Measurements from ENCODE around the gene GPR139. TPM values are rescaled to one million over a fixed set of nuclear protein-coding genes. Genes with fewer than 3 reads are reported as not detected.

The GPR139 gene
- not detected in 2 replicates for total RNA-seq

- Mint-ChIP-seq H3K27me3 (peaks cover 25% of the 10 kb centered on the region), H3K4me3 (no peak within 1 kb of the TSS), H3K27ac (no peak within 1 kb of the TSS), H3K4me1 (no peaks in the 10 kb centered on the region), H3K9me3 (peaks cover 5% of the 10 kb centered on the region), H3K36me3 (ENCODE audit: low read depth) (no peaks in the 10 kb centered on the region)
- DNase-seq = no peak
- ChIA-PET POLR2A (no interaction called here), CTCF (no interaction called here)
- no peak for ATAC-seq (ENCODE audit: low read depth)
- no peak for TF ChIP-seq CTCF (IDR thresholded peaks at IDR 0.05)
- intact Hi-C loops (cut with micrococcal nuclease) = no loop called here
Measured at GRCh38 chr16:20073203-20074098, at the start of gene GPR139. TSS of gene GPR139 (minus strand) at chr16:20073890. CDS start at chr16:20073616, 274 bp downstream.

- POLR2A ChIA-PET = no interaction called here
- ATAC-seq (ENCODE audit: low read depth) (no peak), DNase-seq (no peak)
- Mint-ChIP-seq H3K27ac (no peak overlapping the region), H3K4me1 (no peaks in the 10 kb centered on the region), H3K9me3 (peaks cover 9% of the 10 kb centered on the region), H3K27me3 (no peaks in the 10 kb centered on the region), H3K36me3 (ENCODE audit: low read depth) (no peaks in the 10 kb centered on the region), H3K4me3 (no peak overlapping the region)
- intact Hi-C loops (cut with micrococcal nuclease) = no loop called here
- CTCF ChIA-PET = no interaction called here
- TF ChIP-seq CTCF (IDR thresholded peaks at IDR 0.05) = no peak
Measured at GRCh38 chr16:20122011-20122410, 48.3 kb upstream of the GPR139 start.

GRCh38 chr16:20114356-20114755, 40.7 kb upstream of the GPR139 start:
- H3K27me3 Mint-ChIP-seq = no peaks in the 10 kb centered on the region
- ChIA-PET POLR2A (no interaction called here), CTCF (no interaction called here)
- ATAC-seq (ENCODE audit: low read depth) (no peak), DNase-seq (no peak)
- no peaks in the 10 kb centered on the region for H3K9me3 Mint-ChIP-seq
- H3K27ac Mint-ChIP-seq = no peak overlapping the region
- TF ChIP-seq CTCF (IDR thresholded peaks at IDR 0.05) = no peak
- no peak overlapping the region for H3K4me3 Mint-ChIP-seq
- intact Hi-C loops (cut with micrococcal nuclease) = no loop called here
- H3K4me1 Mint-ChIP-seq = no peaks in the 10 kb centered on the region
- H3K36me3 Mint-ChIP-seq (ENCODE audit: low read depth) = no peaks in the 10 kb centered on the region

- no peaks in the 10 kb centered on the region for H3K27me3 Mint-ChIP-seq
- no peaks in the 10 kb centered on the region for H3K36me3 Mint-ChIP-seq (ENCODE audit: low read depth)
- H3K9me3 Mint-ChIP-seq = no peaks in the 10 kb centered on the region
- no peaks in the 10 kb centered on the region for H3K4me1 Mint-ChIP-seq
- no peak for TF ChIP-seq CTCF (IDR thresholded peaks at IDR 0.05)
- DNase-seq (no peak), ATAC-seq (ENCODE audit: low read depth) (no peak)
- ChIA-PET CTCF (no interaction called here), POLR2A (no interaction called here)
- H3K27ac Mint-ChIP-seq = no peak overlapping the region
- intact Hi-C loops (cut with micrococcal nuclease) = no loop called here
- no peak overlapping the region for H3K4me3 Mint-ChIP-seq
Measured at GRCh38 chr16:20111143-20111542, 37.5 kb upstream of the GPR139 start.

- no peaks in the 10 kb centered on the region for H3K4me1 Mint-ChIP-seq
- intact Hi-C loops (cut with micrococcal nuclease) = no loop called here
- ChIA-PET POLR2A (no interaction called here), CTCF (no interaction called here)
- H3K9me3 Mint-ChIP-seq = no peaks in the 10 kb centered on the region
- no peak for TF ChIP-seq CTCF (IDR thresholded peaks at IDR 0.05)
- no peaks in the 10 kb centered on the region for H3K36me3 Mint-ChIP-seq (ENCODE audit: low read depth)
- ATAC-seq (ENCODE audit: low read depth) (no peak), DNase-seq (no peak)
- no peaks in the 10 kb centered on the region for H3K27me3 Mint-ChIP-seq
- H3K4me3 Mint-ChIP-seq = no peak overlapping the region
- no peak overlapping the region for H3K27ac Mint-ChIP-seq
Measured at GRCh38 chr16:20107083-20107482, 33.4 kb upstream of the GPR139 start.

All from activated B cell treated with CpG ODN at 0.5 μM for 24 hours (primary cell).